Left lung (tissue), 10 donors: ENCODE results near the gene DDX42. TPM values are rescaled to one million over a fixed set of nuclear protein-coding genes. Genes with fewer than 3 reads are reported as not detected.

Source experiments
- ATAC-seq: fragments of 200-7000 bp; cut with Tn5 transposase; one replicate; pipeline ENCODE4 v1.9.1; 2020; ENCODE audit warnings: moderate library complexity
- DNase-seq, 4 donors: peaks; one replicate each; pipeline ENCODE4 v3.0.0-alpha.2; 2013 to 2020
- H3K27ac ChIP-seq, 2 donors: fragments of 200-600 bp; sonication (generic) in 1 of 2; one replicate each; pipeline versions ENCODE4 v1.5.0 to v1.8.0; 2020 to 2021
- H3K27me3 ChIP-seq, 2 donors: fragments of 200-600 bp; sonication (generic) in 1 of 2; one replicate each; pipeline versions ENCODE4 v1.5.0 to v1.8.0; 2020 to 2021
- H3K36me3 ChIP-seq, 2 donors: fragments of 200-600 bp; sonication (generic) in 1 of 2; one replicate each; pipeline versions ENCODE4 v1.5.0 to v1.8.0; 2020 to 2021
- H3K4me1 ChIP-seq, 2 donors: fragments of 200-600 bp; one replicate each; pipeline ENCODE4 v1.8.0; 2021
- H3K4me3 ChIP-seq, 2 donors: fragments of 200-600 bp; sonication (generic) in 1 of 2; one replicate each; pipeline versions ENCODE4 v1.5.0 to v1.8.0; 2020 to 2021; ENCODE audit warnings: mild to moderate bottlenecking in 1 of 2
- H3K9me3 ChIP-seq, 2 donors: fragments of 200-600 bp; sonication (generic) in 1 of 2; one replicate each; pipeline versions ENCODE4 v1.5.0 to v1.8.0; 2020 to 2021
- CTCF ChIP-seq, 2 donors: fragments of 200-600 bp; sonication (generic) in 1 of 2; IDR thresholded peaks; one replicate each; pipeline versions ENCODE4 v1.5.0 to v1.8.0; 2021; ENCODE audit warnings: antibody characterized with exemption in 2 of 2
- intact Hi-C, 2 donors: fragments of 100-400 bp; cut with DNase I; formaldehyde crosslinking; loops; one replicate each; pipeline versions ENCODE4 v1.11.2 to v1.14.2; 2022
- polyA plus RNA-seq, 6 donors: library from polyadenylated mRNA; unstranded; fragments of 120-200 nt; gene quantifications; one replicate each; pipeline ENCODE4 v1.2.1, GENCODE V29; 2013; ENCODE audit not compliant: insufficient read length in 6 of 6
- total RNA-seq, 2 donors: library from RNA; stranded (reverse); fragmentation: NEBNext Ultra II Directional; extraction: Animal tissue kit (Norgen Biotek cat#: 25700); gene quantifications; one replicate each; pipeline ENCODE4 v1.2.1, GENCODE V29; 2021
- donor health status: DM: no; HTN: yes; CAD: no.
- donor health status: DM: no; HTN: no; CAD: no.

The DDX42 gene
- total and polyA plus RNA-seq, 8 donors = 79.2 to 239 (median 220) TPM

- H3K27ac ChIP-seq = peak overlapping the region; percentile 86 to 97
- TF ChIP-seq CTCF (IDR thresholded peaks at IDR 0.05) = no peak
- no peak for DNase-seq
- H3K4me3 ChIP-seq = peak overlapping the region; percentile 60 to 77
- no peaks in the 10 kb centered on the region for H3K27me3 ChIP-seq
- peak; percentile 20 for ATAC-seq
- no peaks in the 10 kb centered on the region for H3K9me3 ChIP-seq
- intact Hi-C loops = no loop called here
- peaks cover 3 to 18% of the 10 kb centered on the region in 2 donors for H3K4me1 ChIP-seq
- H3K36me3 ChIP-seq = peaks cover 0 to 11% of the 10 kb centered on the region in 2 donors
Observed at GRCh38 chr17:63741143-63741407, 32.9 kb upstream of the DDX42 start.

GRCh38 chr17:63741408-63742173, 32.4 kb upstream of the DDX42 start, which contains the start of gene STRADA:
Gene STRADA (minus strand): TSS chr17:63741799. CDS start chr17:63728369, 13,430 bp downstream.
- peak in 1 of 2 donors; percentile 18 for TF ChIP-seq CTCF (IDR thresholded peaks at IDR 0.05)
- DNase-seq = peak; percentile 94 to 100 (median 100)
- peak within 1 kb of the TSS; percentile 89 to 97 for H3K27ac ChIP-seq
- no peaks in the 10 kb centered on the region for H3K27me3 ChIP-seq
- H3K4me1 ChIP-seq = peaks cover 3 to 18% of the 10 kb centered on the region in 2 donors
- intact Hi-C loops = no loop called here
- H3K36me3 ChIP-seq = peaks cover 0 to 16% of the 10 kb centered on the region in 2 donors
- H3K9me3 ChIP-seq = no peaks in the 10 kb centered on the region
- peak within 1 kb of the TSS; percentile 60 to 77 for H3K4me3 ChIP-seq
- ATAC-seq = peak; percentile 99

- H3K27ac ChIP-seq = peak overlapping the region in 1 of 2 donors; percentile 45
- H3K9me3 ChIP-seq = no peaks in the 10 kb centered on the region
- H3K27me3 ChIP-seq = no peaks in the 10 kb centered on the region
- intact Hi-C loops = no loop called here
- peaks cover 0 to 29% of the 10 kb centered on the region in 2 donors for H3K4me1 ChIP-seq
- ATAC-seq (peak; percentile 41), DNase-seq (no peak)
- H3K36me3 ChIP-seq = peaks cover 0 to 97% of the 10 kb centered on the region in 2 donors
- H3K4me3 ChIP-seq = no peak overlapping the region
- no peak for TF ChIP-seq CTCF (IDR thresholded peaks at IDR 0.05)
Observed at GRCh38 chr17:63751806-63752205, 22.2 kb upstream of the DDX42 start.

- TF ChIP-seq CTCF (IDR thresholded peaks at IDR 0.05) = no peak
- Histone ChIP-seq H3K27me3 (no peaks in the 10 kb centered on the region), H3K4me3 (no peak overlapping the region), H3K36me3 (peaks cover 0 to 94% of the 10 kb centered on the region in 2 donors), H3K4me1 (peaks cover 0 to 36% of the 10 kb centered on the region in 2 donors), H3K27ac (peak overlapping the region in 1 of 2 donors; percentile 45), H3K9me3 (no peaks in the 10 kb centered on the region)
- DNase-seq = no peak
- ATAC-seq = no peak
- intact Hi-C loops = no loop called here
Observed at GRCh38 chr17:63752707-63753106, 21.3 kb upstream of the DDX42 start.

- no peak for TF ChIP-seq CTCF (IDR thresholded peaks at IDR 0.05)
- Histone ChIP-seq H3K27me3 (no peaks in the 10 kb centered on the region), H3K9me3 (no peaks in the 10 kb centered on the region), H3K4me3 (no peak overlapping the region), H3K4me1 (peaks cover 0 to 37% of the 10 kb centered on the region in 2 donors), H3K36me3 (peaks cover 0 to 93% of the 10 kb centered on the region in 2 donors), H3K27ac (peak overlapping the region in 1 of 2 donors; percentile 64)
- intact Hi-C loops = no loop called here
- no peak for ATAC-seq
- no peak for DNase-seq
Observed at GRCh38 chr17:63753215-63753614, 20.8 kb upstream of the DDX42 start.
